GM19395 (cell line): ENCODE measurements around the gene SLC6A3.

Source experiments
- ATAC-seq: cut with Tn5 transposase; IDR thresholded peaks from one replicate; pipeline ENCODE4 v1.9.1; 2021; ENCODE audit warnings: mild to moderate bottlenecking, moderate library complexity; ENCODE audit not compliant: unreplicated experiment

SLC6A3 gene

DNA sequence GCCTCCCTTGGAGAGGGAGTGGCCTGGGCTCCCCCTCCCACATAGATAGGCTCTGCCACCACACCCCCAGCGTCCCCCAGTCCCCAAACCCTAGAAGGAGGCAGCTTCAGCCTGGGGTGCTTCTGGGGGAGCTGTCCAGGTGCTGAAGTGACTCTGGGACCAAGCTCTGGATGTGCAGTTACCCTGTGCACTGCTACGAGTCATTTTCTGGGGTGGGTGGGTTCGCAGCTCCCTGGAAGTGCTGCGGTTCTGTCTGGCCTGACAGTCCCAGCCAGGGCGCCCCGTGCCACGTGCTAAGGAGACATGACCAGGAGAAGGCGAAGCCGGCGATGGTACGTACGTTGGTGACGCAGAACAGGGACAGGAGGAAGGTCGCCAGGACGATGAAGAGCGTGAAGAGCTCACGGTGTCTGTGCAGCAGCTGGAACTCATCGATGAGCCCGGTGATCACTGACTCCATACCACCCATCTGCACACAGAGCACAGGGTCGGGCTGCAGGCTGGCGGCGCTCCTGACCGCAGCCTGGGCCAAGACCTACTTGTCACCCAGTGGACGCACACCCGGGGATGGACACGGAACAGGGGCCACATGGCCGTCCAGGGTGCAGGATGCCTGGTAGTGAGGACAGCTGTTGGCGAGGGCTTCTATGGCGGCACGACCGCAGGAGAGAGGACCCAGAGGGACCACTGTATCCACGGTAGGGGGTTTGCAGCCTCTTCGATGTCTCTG lies 35.7 kb downstream of the SLC6A3 start:
- no peak for ATAC-seq

DNA sequence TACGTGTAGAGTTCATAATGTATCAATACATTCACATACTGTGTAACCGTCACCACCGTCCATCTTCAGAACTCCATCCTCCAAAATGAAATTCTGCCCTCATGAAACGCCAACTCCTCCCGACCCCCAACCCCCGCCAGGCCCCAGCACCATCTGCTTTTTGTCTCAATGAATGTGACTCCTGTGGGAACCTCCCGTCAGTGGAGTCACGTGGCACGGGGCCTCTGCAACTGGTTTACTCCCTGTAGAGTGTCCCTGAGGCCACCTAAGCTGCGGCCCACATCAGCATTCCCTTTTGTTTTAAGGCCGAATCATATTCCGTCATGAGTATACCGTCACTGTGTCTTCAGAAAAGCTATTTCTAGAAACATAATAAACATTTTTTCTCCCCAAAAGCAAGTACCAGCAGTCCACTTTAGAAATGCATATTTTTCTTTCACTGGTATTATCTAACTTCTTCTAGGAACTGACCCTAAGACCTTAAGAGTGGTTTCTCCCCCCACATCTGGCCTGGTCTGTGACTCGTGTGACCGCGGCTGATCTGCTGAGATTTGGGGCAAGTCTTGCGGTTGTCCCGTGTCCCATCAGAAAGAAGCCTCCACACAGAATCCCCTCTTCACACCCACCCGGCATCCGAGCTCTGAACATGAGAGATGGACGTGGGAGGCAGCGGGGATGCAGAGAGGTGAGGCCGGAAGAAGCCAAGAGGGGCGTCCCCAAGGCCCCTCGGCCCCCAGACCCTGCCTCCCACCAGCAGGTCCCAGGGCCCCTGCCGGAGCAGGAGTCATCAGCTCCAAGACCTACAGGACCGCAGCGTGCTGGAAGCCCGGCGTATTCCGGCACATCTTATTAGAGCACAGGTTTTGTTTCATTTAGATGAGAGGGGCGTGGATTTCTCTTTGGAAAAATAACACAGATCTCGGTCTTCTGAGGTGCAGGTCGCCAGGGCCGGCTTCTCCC lies 38.3 kb downstream of the SLC6A3 start:
- ATAC-seq: no peak

DNA sequence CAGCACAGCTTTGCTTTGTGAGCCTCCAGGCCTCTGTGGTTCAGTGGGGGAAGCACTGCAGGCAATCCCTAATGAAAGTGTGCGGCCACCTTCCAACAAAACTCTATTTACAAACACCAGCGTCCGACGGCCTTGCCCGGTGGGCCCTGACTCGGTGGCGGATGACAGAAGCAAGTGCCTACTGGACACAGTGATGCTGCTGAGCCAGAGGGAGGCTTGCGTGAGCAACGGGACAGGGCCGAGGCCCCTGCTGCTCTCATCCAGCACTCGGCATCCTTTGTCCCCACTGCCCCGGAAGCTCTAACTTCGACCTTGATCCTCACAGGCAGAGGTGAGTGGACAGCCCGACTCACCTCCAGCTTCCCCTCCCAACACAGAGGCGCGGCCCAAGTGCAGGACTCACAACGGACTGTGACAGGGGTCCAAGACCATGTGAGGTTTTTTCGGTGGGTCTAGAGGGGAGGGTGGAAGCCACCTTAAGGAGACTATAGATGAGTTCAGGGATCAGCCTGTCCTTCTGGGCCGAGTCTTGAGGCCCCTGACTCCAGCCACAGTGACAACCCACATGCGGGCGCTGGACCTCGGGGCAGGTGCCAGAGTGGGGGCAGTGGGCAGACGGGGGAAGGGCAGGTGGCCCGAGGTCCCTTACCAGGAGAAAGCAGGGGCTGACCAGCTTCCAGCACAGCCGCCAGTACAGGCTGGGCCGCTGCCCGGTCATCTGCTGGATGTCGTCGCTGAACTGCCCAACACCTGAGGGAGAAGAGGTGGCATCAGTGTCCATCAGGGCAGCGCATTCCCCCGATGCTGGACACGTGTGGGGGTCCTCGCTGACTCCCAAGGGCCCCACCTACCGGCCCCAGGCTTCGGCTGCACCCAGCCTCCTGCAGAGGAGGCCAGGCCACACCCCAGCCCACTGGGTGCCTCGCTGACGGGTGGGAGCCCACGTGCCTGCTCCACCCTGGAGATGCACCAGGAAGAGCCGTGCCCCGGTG lies 39.4 kb downstream of the SLC6A3 start:
- no peak for ATAC-seq

GRCh38 chr5:1405121-1405520 lies 40.1 kb downstream of the SLC6A3 start:
- no peak for ATAC-seq

- ATAC-seq: no peak
These were observed 41.2 kb downstream of the SLC6A3 start for GRCh38 chr5:1404062-1404461.

- ATAC-seq: no peak
These were observed 42.5 kb downstream of the SLC6A3 start for GRCh38 chr5:1402611-1403255.

DNA sequence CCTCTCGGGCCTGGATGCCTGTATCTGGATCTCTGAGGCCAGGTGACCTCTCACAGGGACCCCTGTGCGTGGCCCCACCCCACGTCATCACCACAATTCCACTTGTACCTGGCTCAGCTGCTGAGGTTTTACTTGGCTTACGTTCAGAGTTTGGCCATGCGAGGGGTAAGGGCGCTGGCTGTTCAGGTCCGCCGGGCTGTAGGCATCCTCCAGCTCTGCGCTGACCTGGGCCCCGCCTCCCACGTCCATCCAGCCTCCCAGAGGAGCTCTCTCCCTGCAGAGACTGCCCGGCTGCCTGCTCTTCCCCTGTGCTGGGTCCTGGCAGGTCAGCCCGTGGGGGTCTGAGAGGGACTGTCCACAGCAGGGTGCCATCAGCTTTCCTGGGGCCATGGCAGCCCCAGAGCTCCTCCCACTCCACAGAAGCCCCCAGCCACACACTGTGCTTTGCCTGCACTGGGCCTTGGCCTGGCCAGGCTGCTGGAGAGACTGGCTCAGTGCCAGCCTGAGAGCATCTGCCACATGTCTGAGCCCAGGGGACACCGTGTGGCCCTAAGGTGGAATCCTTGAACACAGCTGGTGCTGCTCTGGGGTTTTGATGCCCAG lies 43.6 kb downstream of the SLC6A3 start:
- ATAC-seq: no peak

DNA sequence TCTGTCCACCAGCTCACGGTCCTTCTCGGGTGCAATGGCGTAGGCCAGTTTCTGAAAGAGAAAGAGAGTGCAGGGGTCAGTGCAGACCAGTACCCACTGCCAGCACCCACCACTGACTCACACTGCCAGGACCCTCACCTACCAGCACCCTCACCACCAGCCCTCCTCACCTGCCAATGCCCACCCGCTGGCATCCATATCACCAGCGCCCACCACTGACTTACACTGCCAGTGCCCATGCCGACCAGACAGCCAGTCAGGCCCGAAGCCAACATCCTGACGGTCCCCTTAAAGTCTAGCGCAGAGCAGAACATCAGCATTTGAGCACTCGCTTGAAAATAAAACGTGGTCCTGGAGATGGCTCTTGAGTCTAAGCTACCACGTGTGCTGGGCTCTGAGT lies 44.3 kb downstream of the SLC6A3 start:
- no peak for ATAC-seq

DNA sequence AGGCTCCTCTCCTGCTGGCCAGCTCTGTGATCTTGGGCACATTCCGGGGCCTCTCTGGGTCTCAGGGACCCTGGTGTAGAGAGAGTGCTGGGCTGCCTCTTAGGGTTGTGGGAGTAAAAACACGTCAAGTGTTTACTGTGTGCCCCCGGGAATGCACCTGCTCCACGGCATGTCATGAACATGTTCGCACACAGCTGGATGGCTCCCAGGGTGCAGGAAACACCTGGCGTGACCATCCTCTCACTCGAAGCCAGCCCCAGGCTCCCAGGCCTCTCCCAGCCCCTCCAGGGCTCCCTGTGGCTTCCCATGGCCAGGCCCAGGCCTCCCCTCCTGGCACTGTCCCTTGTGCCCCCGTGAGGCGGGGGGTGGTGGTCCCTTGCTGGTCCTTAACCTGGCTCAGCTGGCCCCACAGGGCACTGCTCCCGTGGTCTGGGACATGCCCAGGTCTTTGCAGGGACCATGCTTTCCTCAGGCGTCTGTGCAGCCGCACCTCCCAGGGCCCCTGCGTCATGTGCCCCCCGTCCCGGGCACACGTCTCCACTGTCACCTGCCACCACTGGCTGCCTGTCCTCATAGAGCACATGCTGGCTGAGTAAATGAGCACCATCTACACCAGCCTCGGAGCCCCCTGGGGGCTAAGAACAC lies 44.9 kb downstream of the SLC6A3 start:
- no peak for ATAC-seq

DNA sequence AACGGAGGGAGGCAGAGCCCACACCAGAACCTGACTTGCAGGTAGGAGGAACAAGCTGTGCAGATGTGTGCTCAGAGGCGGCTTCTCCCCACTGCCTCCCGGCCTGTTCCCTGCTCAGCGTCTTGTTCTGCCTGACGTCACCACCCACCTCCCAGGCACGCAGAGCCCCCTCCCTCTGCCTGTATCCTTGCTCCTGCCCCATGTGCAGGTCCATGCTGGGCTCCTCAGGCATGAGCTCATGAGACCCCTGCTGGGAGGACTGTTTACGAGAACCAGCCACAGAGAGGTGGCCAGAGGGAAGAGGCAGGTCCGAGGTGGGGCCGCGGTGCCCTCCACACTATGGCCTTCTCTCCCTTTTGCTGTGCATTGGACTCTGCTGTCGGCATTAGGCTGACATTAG lies 45.5 kb downstream of the SLC6A3 start:
- no peak for ATAC-seq

- no peak for ATAC-seq
These were observed 48.9 kb downstream of the SLC6A3 start for GRCh38 chr5:1396293-1396816.

DNA sequence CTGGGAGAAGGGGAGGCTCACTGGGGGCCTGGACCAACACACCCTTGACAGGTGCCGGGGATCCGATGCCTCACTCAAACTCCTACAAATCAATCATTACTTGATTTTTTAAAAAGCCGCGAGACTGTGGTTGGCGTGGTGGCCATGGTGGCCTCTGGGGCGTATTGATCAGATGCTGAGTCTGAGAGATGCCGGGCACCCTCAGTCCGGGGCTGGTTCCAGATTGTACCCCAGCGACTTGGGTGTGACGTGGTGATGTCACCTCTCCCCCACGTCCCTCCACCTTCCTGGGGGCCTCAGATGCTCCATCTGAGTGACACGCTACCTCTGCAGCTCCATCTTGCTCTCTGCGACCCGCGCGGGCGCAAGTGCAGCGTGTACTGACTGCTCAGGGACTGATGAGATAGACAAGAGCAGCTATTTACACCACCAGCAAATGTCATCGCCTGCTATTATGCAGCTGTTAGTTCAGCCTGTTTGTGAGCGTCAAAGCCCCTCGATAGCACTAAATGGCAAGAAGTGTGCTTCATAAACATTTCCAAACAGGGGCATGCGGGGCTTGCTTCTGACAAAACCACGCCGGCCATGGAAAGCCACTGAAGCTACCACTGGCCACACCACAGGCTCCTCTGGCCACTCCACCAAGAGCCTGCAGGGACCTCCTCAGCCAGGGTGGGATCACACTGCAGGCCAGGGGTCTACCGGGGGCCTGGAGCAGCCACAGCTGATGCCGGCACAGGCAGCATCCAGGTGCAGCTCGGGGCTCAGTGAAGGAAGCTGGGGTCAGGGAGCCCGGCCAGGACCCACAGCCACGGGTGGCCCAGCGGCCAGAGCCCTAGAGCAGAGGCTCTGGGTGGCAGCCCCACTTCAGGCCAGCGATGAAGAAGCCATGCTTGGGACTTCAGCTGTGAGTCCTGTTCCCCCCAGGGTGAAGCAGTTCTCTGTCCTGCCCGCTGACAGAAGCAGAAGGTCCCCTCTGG lies 50.1 kb downstream of the SLC6A3 start:
- no peak for ATAC-seq

DNA sequence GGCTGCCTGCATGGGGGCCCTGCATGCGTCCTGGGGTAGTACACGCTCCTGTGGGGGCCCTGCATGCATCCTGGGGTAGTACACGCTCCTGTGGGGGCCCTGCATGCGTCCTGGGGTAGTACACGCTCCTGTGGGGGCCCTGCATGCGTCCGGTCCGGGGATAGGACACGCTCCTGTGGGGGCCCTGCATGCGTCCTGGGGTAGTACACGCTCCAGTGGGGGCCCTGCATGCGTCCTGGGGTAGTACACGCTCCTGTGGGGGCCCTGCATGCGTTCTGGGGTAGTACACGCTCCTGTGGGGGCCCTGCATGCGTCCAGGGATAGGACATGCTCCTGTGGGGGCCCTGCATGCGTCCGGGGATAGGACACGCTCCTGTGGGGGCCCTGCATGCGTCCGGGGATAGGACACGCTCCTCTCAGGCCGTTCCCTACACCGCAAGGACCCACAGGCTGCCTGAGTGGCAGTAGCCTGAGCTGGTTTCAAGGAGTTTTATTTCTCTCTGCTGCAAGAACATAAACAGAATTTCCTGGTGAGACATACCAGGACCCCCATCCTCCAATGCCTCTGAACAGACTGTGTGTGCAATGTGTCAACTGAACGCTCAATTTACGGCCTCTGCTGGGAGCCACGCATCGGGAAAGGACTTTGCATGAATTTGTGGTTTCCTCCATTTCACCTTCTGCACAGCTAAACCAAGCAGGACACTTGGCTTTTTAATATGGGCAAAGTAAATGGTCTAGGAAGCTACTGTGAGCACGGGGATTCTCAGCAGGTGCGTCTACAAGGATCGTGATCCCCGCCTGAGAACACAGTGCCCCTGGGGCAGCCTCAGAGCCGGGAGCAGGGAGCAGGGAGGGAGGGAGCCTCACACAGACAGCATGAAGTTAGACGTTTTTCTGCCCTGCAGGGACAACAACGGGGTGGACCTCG lies 51.4 kb downstream of the SLC6A3 start:
- no peak for ATAC-seq

DNA sequence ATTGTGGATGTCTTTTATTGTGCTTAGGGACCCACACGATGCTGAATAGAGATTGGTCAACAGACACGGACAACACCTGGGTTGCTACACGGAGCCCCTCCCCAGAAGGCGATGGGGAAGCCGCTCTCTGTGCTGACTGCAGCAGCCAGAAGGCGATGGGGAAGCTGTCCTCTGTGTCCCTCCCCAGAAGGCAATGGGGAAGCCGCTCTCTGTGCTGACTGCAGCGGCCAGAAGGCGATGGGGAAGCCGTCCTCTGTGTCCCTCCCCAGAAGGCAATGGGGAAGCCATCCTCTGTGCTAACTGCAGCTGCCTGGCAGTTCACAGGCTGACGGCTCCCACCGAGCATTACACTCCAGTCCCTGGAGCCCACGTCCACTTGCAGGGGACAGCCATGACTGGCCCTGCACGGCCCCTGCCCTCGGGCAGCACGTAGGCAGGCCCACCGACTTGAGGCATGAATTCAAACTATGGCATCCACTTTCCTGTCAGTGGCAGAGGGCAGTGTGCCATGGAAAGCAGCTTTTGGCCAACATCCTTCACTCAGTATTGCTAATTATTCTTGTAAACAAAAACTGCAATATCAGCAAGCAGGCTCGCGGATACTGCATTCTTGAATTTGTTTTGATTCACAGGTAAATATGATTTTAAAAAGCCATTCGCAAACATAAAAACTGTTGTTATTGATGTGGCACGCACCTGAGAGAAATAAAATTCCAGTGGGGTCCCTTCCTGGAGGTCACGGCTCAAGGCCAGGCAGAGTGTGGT lies 52.3 kb downstream of the SLC6A3 start:
- ATAC-seq: no peak

GRCh38 chr5:1392261-1392660 lies 53.0 kb downstream of the SLC6A3 start:
- no peak for ATAC-seq

- no peak for ATAC-seq
These were observed 53.5 kb downstream of the SLC6A3 start for GRCh38 chr5:1391691-1392090.
